Tibial nerve (tissue), 4 donors: ENCODE data around the gene KIF1A. TPM values are rescaled to one million over a fixed set of nuclear protein-coding genes. Genes with fewer than 3 reads are reported as not detected.

ENCODE experiments used
- DNase-seq, 2 donors: peaks; one replicate each; pipeline ENCODE4 v3.0.0-alpha.2; 2019; ENCODE audit warnings: low spot score in 2 of 2
- H3K27ac ChIP-seq, 4 donors: fragments of 200-600 bp; sonication (generic) in 3 of 4; one replicate each; pipeline ENCODE4 v1.5.1; 2017 to 2019; ENCODE audit warnings: mild to moderate bottlenecking in 1 of 4
- H3K27me3 ChIP-seq, 2 donors: fragments of 200-600 bp; sonication (generic) in 1 of 2; one replicate each; pipeline versions ENCODE4 v1.5.1 to v1.6.0; 2017 to 2019
- H3K36me3 ChIP-seq, 3 donors: fragments of 200-600 bp; sonication (generic); one replicate each; pipeline ENCODE4 v1.5.1; 2018 to 2019
- H3K4me1 ChIP-seq, 4 donors: fragments of 200-600 bp; sonication (generic) in 3 of 4; one replicate each; pipeline ENCODE4 v1.5.1; 2017 to 2019
- H3K4me3 ChIP-seq, 4 donors: fragments of 200-600 bp; sonication (generic) in 3 of 4; one replicate each; pipeline ENCODE4 v1.5.1; 2017 to 2019; ENCODE audit warnings: mild to moderate bottlenecking in 1 of 4, moderate library complexity in 1 of 4
- H3K9me3 ChIP-seq, 4 donors: fragments of 200-600 bp; sonication (generic) in 3 of 4; one replicate each; pipeline ENCODE4 v1.5.1; 2017 to 2019
- CTCF ChIP-seq, 5 experiments: fragments of 200-600 bp in 3 of 5; fragments of 450-650 bp in 2 of 5; sonication (generic) in 3 of 5; IDR thresholded peaks; one replicate each; pipeline ENCODE4 v1.5.1; 2016 to 2019; ENCODE audit warnings: antibody characterized with exemption in 5 of 5, mild to moderate bottlenecking in 3 of 5, moderate library complexity in 2 of 5
- EP300 ChIP-seq, 2 donors: sonication (generic); formaldehyde crosslinking; IDR thresholded peaks; one replicate each; pipeline ENCODE4 v1.6.1; 2017; ENCODE audit warnings: antibody characterized with exemption in 2 of 2, mild to moderate bottlenecking in 1 of 2
- POLR2A ChIP-seq, 2 donors: fragments of 450-650 bp; IDR thresholded peaks; one replicate each; pipeline ENCODE4 v1.6.1; 2017; ENCODE audit warnings: antibody characterized with exemption in 2 of 2, mild to moderate bottlenecking in 2 of 2, moderate library complexity in 2 of 2
- WGBS, 2 donors: methylation state at CpG; one replicate each; pipeline ENCODE4 v1.1.5; 2018; 5-methylcytosine and 5-hydroxymethylcytosine counted together
- total RNA-seq, 4 donors: library from RNA; depleted of rRNA; stranded (reverse); fragments of >200 nt; gene quantifications; one replicate each; pipeline ENCODE4 v1.1.0, GENCODE V29; 2016

KIF1A gene
- total RNA-seq, 4 donors from 2014 or later = 31.9 to 82.2 (median 45.3) TPM

- WGBS, 2 donors = 34 to 48% methylated on average over 7 to 9 of the region's 9 CpGs
Observed at GRCh38 chr2:240840435-240841060, 20.5 kb upstream of the KIF1A start.

GRCh38 chr2:240839152-240840143 is 19.4 kb upstream of the KIF1A start:
- Histone ChIP-seq H3K27ac (no peak overlapping the region), H3K9me3 (no peaks in the 10 kb centered on the region), H3K27me3 (no peaks in the 10 kb centered on the region), H3K4me3 (no peak overlapping the region), H3K36me3 (no peaks in the 10 kb centered on the region), H3K4me1 (no peaks in the 10 kb centered on the region)
- 85 to 88% methylated on average over 26 to 28 of the region's 28 CpGs for WGBS, 2 donors
- no peak for TF ChIP-seq POLR2A (IDR thresholded peaks at IDR 0.05)
- no peak for TF ChIP-seq EP300 (IDR thresholded peaks at IDR 0.05)
- no peak for TF ChIP-seq CTCF (IDR thresholded peaks at IDR 0.05)
- no peak for DNase-seq

More at GRCh38 chr2:240840435-240841060, 20.5 kb upstream of the KIF1A start:
- H3K27ac ChIP-seq = no peak overlapping the region
- no peaks in the 10 kb centered on the region for H3K4me1 ChIP-seq
- DNase-seq = peak in 1 of 2 donors; percentile 69
- H3K36me3 ChIP-seq = no peaks in the 10 kb centered on the region
- no peak for TF ChIP-seq EP300 (IDR thresholded peaks at IDR 0.05)
- peak; percentile 31 to 59 (median 52) for TF ChIP-seq CTCF (IDR thresholded peaks at IDR 0.05)
- no peaks in the 10 kb centered on the region for H3K27me3 ChIP-seq
- H3K4me3 ChIP-seq = no peak overlapping the region
- H3K9me3 ChIP-seq = no peaks in the 10 kb centered on the region

- H3K36me3 ChIP-seq = no peaks in the 10 kb centered on the region
- no peaks in the 10 kb centered on the region for H3K27me3 ChIP-seq
- H3K9me3 ChIP-seq = no peaks in the 10 kb centered on the region
- no peak for TF ChIP-seq EP300 (IDR thresholded peaks at IDR 0.05)
- no peak for TF ChIP-seq CTCF (IDR thresholded peaks at IDR 0.05)
- TF ChIP-seq POLR2A (IDR thresholded peaks at IDR 0.05) = no peak
- WGBS, 2 donors = 72 to 77% methylated on average over 4 of the region's 4 CpGs
- H3K4me1 ChIP-seq = peaks cover 0 to 2% (median 0%) of the 10 kb centered on the region in 4 donors
- DNase-seq = no peak
- H3K4me3 ChIP-seq = no peak overlapping the region
- H3K27ac ChIP-seq = no peak overlapping the region
Observed at GRCh38 chr2:240837621-240838020, 17.6 kb upstream of the KIF1A start.

GRCh38 chr2:240836781-240837467 is 16.9 kb upstream of the KIF1A start:
- no peak overlapping the region for H3K27ac ChIP-seq
- H3K36me3 ChIP-seq = no peaks in the 10 kb centered on the region
- no peak overlapping the region for H3K4me3 ChIP-seq
- no peaks in the 10 kb centered on the region for H3K27me3 ChIP-seq
- DNase-seq = no peak
- WGBS, 2 donors = 47 to 61% methylated on average over 9 to 11 of the region's 17 CpGs
- H3K4me1 ChIP-seq = peaks cover 0 to 7% (median 1%) of the 10 kb centered on the region in 4 donors
- H3K9me3 ChIP-seq = no peaks in the 10 kb centered on the region
- no peak for TF ChIP-seq CTCF (IDR thresholded peaks at IDR 0.05)
- TF ChIP-seq EP300 (IDR thresholded peaks at IDR 0.05) = no peak
- TF ChIP-seq POLR2A (IDR thresholded peaks at IDR 0.05) = no peak
